Chondrocyte (in vitro differentiated cells): ENCODE measurements around the gene ABCF1. TPM values are rescaled to one million over a fixed set of nuclear protein-coding genes. Genes with fewer than 3 reads are reported as not detected.

Experiments
- DNase-seq: peaks from one replicate; pipeline ENCODE4 v3.0.0; 2021; ENCODE audit warnings: mixed read lengths, low spot score
- H3K27ac Mint-ChIP-seq: one replicate; pipeline ENCODE4 v1.8.0; 2021; ENCODE audit warnings: mild to moderate bottlenecking, moderate library complexity, mixed read lengths; ENCODE audit not compliant: unreplicated experiment
- H3K27me3 Mint-ChIP-seq: 2 replicates; pipeline ENCODE4 v1.8.0; 2021; ENCODE audit warnings: low read depth, mixed read lengths
- H3K36me3 Mint-ChIP-seq: 2 replicates; pipeline ENCODE4 v1.8.0; 2021; ENCODE audit warnings: low read depth, mixed read lengths
- H3K4me1 Mint-ChIP-seq: 2 replicates; pipeline ENCODE4 v1.8.0; 2021; ENCODE audit warnings: low read depth, mild to moderate bottlenecking, mixed read lengths
- H3K4me3 Mint-ChIP-seq: one replicate; pipeline ENCODE4 v1.8.0; 2021; ENCODE audit warnings: mild to moderate bottlenecking, moderate library complexity, mixed read lengths; ENCODE audit not compliant: unreplicated experiment
- H3K9me3 Mint-ChIP-seq: 2 replicates; pipeline ENCODE4 v1.8.0; 2021; ENCODE audit warnings: low read depth, mixed read lengths
- CTCF ChIP-seq: fragments of 200-600 bp; sonication (generic); IDR thresholded peaks from 2 replicates; pipeline ENCODE4 v1.5.0; 2021; ENCODE audit warnings: antibody characterized with exemption, mild to moderate bottlenecking, moderate library complexity
- total RNA-seq: library from RNA; stranded (reverse); gene quantifications from 3 replicates; pipeline ENCODE4 v1.2.1, GENCODE V29; 2021

Gene ABCF1
- total RNA-seq, 1 donor from 2014 or later, result 53.0 TPM

GRCh38 chr6:30537931-30538330 is 33.3 kb upstream of the ABCF1 start:
- Mint-ChIP-seq H3K36me3 (no peaks in the 10 kb centered on the region), H3K4me1 (peaks cover 13% of the 10 kb centered on the region), H3K4me3 (no peak overlapping the region), H3K27ac (no peak overlapping the region), H3K27me3 (no peaks in the 10 kb centered on the region), H3K9me3 (no peaks in the 10 kb centered on the region)
- TF ChIP-seq CTCF, result no peak
- DNase-seq, result no peak

- Mint-ChIP-seq H3K4me1 (peaks cover 19% of the 10 kb centered on the region), H3K4me3 (peak overlapping the region; percentile 55), H3K36me3 (peaks cover 2% of the 10 kb centered on the region), H3K27me3 (no peaks in the 10 kb centered on the region), H3K9me3 (no peaks in the 10 kb centered on the region), H3K27ac (no peak overlapping the region)
- DNase-seq, result no peak
- peak; percentile 100 for TF ChIP-seq CTCF
These were observed 29.5 kb upstream of the ABCF1 start for GRCh38 chr6:30541515-30542403.

GRCh38 chr6:30542404-30542725 is 28.9 kb upstream of the ABCF1 start:
- Mint-ChIP-seq H3K36me3 (peaks cover 3% of the 10 kb centered on the region), H3K4me1 (peaks cover 19% of the 10 kb centered on the region), H3K4me3 (peak overlapping the region; percentile 55), H3K27ac (no peak overlapping the region), H3K9me3 (no peaks in the 10 kb centered on the region), H3K27me3 (no peaks in the 10 kb centered on the region)
- DNase-seq, result no peak
- no peak for TF ChIP-seq CTCF

GRCh38 chr6:30542915-30543314 is 28.3 kb upstream of the ABCF1 start:
- peak; percentile 25 for TF ChIP-seq CTCF
- peaks cover 3% of the 10 kb centered on the region for H3K36me3 Mint-ChIP-seq
- H3K4me3 Mint-ChIP-seq, result no peak overlapping the region
- no peaks in the 10 kb centered on the region for H3K27me3 Mint-ChIP-seq
- no peaks in the 10 kb centered on the region for H3K9me3 Mint-ChIP-seq
- H3K4me1 Mint-ChIP-seq, result peaks cover 19% of the 10 kb centered on the region
- H3K27ac Mint-ChIP-seq, result no peak overlapping the region
- DNase-seq, result no peak

- Mint-ChIP-seq H3K4me1 (peaks cover 19% of the 10 kb centered on the region), H3K4me3 (no peak overlapping the region), H3K27me3 (no peaks in the 10 kb centered on the region), H3K27ac (no peak overlapping the region), H3K36me3 (peaks cover 8% of the 10 kb centered on the region), H3K9me3 (no peaks in the 10 kb centered on the region)
- DNase-seq, result no peak
- no peak for TF ChIP-seq CTCF
These were observed 27.4 kb upstream of the ABCF1 start for GRCh38 chr6:30543821-30544220.
